ENCODE results near the gene MRPL52.
A peak's percentile ranks its signal among the peaks of the same experiment; 100 is the strongest.
"Not testable (repeated sequence)": the region's sequence is repeated elsewhere in the genome, so short reads cannot be mapped to it uniquely, and the experiment has no call there.

The MRPL52 gene

DNA sequence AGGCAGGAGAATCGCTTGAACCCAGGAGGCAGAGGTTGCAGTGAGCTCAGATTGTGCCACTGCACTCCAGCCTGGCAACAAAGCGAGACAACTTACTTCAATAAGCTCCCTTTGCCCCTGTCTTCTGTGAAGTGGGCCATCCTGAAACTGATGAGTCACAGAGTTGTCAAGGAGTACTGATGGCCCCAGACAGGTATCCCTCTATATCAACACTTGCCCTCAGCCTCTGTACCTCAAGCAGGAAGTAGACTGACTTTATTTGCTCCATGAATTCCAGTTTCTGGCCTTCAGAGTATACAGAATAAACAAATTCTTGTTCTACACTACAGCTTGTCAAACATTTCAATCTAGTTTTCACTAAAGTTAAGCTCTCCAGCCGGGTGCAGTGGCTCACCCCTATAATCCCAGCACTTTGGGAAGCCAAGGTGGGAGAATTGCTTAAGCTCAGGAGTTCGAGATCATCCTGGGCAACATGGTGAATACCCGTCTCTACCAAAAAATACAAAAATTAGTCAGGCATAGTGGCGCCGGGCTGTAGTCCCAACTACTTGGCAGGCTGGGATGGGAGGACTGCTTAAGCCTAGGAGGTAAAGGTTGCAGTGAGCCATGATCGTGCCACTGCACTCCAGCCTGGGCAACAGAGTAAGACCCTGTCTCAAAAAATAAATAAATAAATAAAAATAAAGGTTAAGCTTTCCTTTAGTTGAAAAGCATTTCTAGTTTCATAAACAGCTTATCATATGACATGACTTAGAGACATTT, 25.5 kb downstream of the MRPL52 start:
- DNase-seq (ENCODE audit: low read depth in 2 of 2): no peak

DNA sequence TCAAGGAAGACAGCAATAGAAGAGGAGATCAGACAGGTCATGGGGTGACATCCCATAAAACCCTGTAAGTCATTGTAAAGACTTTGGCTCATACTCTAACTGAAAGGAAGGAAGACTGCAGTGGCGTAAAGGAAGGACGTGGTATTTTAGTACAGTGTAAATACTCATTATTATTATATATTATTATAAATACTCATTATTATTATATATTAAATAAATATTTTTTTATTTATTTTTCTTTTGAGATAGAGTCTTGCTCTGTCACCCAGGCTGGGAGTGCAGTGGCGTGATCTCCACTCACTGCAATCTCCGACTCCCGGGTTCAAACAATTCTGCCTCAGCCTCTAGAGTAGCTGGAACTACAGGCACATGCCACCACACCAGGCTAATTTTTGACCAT, 26.7 kb downstream of the MRPL52 start:
- no peak for DNase-seq (ENCODE audit: low read depth in 2 of 2)

DNA sequence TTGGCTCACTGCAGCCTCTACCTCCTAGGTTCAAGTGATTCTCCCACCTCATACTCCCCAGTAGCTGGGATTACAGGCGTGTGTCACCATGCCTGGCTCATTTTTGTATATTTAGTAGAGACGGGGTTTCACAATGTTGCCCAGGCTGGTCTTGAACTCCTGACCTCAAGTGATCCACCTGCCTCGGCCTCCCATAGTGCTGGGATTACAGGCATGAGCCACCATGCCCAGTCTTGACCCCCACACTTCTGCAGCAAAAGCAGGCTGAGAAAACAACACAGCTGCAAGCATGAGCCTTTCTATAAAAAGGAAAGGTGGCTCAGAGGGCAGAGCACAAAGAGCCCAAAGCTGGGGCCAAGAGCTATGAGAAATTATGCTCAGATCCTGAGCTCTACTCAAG, 30.7 kb downstream of the MRPL52 start:
- DNase-seq (ENCODE audit: low read depth in 2 of 2): not testable (repeated sequence)

DNA sequence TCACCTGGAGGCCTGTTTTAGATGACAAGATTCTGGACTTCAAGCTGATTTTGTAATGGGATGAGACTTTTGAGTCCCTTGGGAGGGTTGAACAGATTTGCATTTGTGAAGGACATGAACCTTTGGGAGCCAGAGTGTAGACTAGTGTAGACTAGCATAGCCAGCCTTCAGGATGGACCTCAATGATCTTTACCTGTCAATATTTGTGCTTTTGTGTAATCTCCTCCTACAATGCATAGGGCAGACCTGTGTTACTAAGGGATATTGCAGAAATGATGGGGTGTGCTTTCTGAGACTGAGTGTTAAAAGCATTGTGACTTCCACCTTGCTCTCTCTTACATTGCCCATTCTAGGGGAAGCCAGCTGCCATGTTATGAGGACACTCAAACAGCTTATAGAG, 32.0 kb downstream of the MRPL52 start:
- no peak for DNase-seq (ENCODE audit: low read depth in 2 of 2)

DNA sequence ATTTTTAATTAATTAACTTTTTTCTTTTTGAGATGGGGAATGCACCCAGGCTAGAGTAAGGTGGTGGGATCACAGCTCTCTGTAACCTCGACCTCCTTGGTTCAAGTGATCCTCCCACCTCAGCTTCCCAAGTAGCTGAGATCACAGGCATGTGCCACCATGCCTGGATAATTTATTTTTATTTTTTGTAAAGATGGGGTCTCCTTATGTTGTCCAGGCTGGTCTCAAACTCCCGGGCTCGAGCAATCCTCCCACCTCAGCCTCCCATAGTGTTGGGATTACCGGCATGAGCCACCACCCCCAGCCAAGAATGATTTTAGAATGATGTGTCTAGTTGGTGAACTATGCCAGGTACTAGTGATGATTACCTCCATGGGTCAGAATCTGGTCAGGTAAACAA, 35.3 kb downstream of the MRPL52 start:
- DNase-seq (ENCODE audit: low read depth in 2 of 2): no peak

DNA sequence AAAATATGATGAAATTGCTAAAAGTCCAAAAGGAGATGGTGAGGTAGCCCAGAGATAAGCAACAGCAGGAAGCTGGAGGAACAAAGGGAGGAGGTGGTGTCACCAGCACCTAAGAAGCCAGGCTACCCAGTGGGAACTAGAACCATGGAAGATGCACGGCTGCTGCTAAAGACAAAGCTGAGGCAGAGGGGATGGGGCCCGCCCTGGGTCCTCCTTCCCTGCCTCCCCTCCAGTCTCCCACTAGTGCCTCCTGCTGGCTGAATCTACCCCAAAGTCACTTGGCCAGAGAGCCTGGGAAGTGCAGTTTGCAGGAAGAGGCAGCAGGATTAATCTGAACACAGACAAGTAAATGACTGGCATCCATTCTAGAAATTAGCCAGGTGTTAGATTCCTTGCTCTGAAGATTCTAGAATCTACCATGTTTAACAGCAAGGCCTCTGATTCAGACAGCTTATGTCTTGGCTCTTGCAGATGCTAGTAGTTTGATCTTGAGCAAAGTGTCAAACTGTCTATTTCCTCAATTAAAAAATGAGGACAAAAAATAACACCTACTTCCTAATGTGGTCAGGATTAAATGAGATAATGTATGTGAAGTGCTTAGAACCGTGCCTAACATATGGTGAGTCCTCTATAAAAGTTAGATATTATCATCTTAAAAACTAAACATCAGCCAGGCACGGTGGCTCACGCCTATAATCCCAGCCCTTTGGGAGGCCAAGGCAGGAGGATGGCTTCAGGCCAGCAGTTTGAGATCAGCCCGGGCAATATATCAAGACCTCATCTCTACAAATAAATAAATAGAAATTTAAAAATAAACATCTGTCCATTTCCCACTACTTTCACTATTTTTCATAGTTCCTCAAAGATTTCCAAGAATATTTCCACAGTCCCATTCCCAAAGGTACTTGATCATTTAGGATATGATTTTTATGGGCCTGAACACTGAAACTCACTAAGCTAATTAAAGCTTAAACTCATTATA, 36.0 kb downstream of the MRPL52 start:
- DNase-seq (ENCODE audit: low read depth in 2 of 2): no peak

DNA sequence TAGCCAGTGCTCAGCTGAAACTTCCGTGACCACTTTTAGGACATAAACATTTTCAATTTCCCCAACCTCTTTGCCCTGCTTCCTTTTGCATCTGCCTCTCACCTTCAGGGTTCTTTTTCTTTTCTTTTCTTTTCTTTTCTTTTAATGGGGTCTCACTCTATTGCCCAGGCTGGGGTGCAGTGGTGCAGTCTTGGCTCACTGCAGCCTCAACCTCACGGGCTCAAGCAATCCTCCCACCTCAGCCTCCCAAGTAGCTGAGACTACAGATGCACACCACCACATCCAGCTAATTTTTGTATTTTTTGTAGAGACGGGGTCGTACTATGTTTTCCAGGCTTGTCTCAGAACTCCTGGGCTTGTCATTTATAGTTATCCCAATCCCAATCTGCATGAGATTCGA, 37.2 kb downstream of the MRPL52 start:
- no peak for DNase-seq (ENCODE audit: low read depth in 2 of 2)

DNA sequence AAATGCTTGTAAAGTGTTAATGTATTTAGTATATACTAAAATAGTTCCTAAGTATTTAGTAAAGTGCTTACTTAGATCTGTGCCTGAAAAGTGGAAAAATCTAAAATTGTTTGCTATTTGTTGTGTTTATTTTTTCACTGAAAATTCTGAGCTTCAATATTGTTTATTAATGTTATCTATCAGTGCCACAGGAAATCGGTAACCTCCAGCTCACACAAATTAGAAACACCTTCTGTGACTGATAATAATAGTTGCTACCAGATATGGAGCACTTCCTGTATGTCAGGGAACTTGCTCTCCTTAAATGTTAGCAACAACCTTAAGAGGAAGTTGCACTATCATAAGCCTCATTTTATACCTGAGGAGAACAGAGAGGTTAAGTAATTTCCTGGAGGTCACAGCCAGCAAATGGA, 41.1 kb downstream of the MRPL52 start:
- no peak for DNase-seq (ENCODE audit: low read depth in 2 of 2)

DNA sequence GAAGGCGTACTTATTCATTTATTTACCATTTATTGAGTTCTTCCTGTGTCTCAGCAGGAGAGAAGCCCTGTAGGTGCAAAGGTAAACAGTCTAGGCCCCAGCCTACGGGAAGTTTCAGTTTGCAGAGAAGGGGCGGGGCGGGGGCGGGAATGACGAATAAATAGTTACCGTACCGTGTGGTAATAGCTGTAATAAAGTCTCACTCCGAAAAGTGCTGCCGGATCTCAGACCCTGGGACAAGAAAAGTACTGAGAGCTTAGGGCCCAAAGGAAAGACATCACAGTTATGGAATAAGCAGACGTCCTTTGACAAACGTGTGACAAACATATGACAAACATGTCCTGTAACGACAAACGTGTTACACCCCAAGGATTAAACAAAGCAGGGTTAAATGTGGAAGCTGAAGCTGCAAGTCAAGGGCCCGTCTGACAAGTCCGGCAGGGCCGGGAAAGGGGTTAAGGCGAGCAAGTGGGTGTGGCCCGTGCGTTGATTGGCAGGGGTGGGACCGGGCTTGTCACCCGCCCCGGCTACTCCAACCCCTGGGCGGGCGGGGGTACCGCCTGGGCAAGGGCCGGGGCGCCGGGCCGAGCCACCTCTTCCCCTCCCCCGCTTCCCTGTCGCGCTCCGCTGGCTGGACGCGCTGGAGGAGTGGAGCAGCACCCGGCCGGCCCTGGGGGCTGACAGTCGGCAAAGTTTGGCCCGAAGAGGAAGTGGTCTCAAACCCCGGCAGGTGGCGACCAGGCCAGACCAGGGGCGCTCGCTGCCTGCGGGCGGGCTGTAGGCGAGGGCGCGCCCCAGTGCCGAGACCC, 41.7 kb downstream of the MRPL52 start, which contains the start of gene LRP10:
Gene LRP10, plus strand, starts transcription at position 517 of the 809 bp plus-strand sequence. CDS start 564 bp downstream, outside the sequence.
- DNase-seq (ENCODE audit: low read depth in 2 of 2): peak; percentile 69 to 73

DNA sequence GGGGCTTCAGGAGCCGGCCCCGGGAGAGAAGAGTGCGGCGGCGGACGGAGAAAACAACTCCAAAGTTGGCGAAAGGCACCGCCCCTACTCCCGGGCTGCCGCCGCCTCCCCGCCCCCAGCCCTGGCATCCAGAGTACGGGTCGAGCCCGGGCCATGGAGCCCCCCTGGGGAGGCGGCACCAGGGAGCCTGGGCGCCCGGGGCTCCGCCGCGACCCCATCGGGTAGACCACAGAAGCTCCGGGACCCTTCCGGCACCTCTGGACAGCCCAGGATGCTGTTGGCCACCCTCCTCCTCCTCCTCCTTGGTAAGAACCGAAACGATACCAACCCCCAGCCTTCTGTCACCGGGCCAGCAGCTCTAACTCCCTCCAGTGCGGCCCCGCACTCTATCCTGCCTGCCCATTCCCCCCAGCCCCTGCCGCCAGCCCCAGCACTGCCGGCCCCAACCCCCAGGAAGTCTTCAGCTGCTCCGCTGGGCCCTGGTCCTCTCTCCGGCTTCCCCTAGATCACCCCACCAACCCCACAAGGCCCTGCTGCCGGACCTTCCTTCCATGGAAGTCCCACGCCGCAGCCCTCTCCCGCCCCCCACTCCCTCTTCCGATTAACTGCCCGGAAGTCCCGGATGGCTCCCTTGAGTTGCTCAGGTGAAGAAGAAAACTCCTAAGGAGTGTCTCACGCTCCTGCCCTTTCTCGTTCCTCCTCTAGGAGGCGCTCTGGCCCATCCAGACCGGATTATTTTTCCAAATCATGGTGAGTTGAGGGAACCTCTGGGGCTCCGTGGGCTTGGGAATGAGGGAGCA, 42.5 kb downstream of the MRPL52 start:
- DNase-seq (ENCODE audit: low read depth in 2 of 2): peak; percentile 51 to 65

DNA sequence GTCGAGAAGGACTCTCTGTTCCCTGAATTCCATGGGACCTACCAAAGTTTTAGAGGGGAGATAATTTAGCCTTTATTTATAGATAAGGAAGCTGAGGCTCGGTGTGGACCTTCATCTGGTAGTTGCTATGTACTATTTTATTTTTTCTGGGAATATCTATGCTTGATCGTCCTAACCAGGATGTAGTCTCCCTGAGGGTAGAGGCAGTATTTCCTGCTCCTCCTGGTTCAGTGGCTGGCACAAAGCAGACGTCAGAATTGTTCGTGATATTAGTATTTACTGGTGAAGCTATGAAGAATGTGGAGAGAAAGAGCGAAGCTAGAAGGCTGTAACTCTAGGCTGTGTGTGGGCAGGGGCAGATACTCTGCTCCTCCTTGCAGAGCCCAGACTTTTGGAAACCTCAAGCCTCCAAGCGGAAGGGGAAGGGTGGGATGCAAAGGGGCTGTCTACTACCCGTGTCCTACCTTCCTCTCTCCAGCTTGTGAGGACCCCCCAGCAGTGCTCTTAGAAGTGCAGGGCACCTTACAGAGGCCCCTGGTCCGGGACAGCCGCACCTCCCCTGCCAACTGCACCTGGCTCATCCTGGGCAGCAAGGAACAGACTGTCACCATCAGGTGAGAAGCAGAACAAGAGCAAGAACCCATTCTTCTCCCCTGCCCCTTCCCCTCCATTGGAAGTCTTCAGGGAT, 43.3 kb downstream of the MRPL52 start:
- no peak for DNase-seq (ENCODE audit: low read depth in 2 of 2)

DNA sequence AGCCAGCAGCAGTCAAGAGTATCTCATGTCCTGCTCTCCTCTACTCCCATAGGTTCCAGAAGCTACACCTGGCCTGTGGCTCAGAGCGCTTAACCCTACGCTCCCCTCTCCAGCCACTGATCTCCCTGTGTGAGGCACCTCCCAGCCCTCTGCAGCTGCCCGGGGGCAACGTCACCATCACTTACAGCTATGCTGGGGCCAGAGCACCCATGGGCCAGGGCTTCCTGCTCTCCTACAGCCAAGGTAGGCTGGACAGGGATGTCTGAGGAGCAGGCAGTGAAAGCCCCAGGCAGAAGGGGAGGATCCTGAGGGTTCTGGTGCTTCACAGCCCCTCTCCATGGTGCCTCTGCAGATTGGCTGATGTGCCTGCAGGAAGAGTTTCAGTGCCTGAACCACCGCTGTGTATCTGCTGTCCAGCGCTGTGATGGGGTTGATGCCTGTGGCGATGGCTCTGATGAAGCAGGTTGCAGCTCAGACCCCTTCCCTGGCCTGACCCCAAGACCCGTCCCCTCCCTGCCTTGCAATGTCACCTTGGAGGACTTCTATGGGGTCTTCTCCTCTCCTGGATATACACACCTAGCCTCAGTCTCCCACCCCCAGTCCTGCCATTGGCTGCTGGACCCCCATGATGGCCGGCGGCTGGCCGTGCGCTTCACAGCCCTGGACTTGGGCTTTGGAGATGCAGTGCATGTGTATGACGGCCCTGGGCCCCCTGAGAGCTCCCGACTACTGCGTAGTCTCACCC, 45.5 kb downstream of the MRPL52 start:
- no peak for DNase-seq (ENCODE audit: low read depth in 2 of 2)

DNA sequence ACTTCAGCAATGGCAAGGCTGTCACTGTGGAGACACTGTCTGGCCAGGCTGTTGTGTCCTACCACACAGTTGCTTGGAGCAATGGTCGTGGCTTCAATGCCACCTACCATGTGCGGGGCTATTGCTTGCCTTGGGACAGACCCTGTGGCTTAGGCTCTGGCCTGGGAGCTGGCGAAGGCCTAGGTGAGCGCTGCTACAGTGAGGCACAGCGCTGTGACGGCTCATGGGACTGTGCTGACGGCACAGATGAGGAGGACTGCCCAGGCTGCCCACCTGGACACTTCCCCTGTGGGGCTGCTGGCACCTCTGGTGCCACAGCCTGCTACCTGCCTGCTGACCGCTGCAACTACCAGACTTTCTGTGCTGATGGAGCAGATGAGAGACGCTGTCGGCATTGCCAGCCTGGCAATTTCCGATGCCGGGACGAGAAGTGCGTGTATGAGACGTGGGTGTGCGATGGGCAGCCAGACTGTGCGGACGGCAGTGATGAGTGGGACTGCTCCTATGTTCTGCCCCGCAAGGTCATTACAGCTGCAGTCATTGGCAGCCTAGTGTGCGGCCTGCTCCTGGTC, 46.1 kb downstream of the MRPL52 start:
- no peak for DNase-seq (ENCODE audit: low read depth in 2 of 2)

DNA sequence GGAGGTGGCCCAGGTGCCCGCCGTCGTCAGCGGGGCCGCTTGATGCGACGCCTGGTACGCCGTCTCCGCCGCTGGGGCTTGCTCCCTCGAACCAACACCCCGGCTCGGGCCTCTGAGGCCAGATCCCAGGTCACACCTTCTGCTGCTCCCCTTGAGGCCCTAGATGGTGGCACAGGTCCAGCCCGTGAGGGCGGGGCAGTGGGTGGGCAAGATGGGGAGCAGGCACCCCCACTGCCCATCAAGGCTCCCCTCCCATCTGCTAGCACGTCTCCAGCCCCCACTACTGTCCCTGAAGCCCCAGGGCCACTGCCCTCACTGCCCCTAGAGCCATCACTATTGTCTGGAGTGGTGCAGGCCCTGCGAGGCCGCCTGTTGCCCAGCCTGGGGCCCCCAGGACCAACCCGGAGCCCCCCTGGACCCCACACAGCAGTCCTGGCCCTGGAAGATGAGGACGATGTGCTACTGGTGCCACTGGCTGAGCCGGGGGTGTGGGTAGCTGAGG, 47.4 kb downstream of the MRPL52 start:
- DNase-seq (ENCODE audit: low read depth in 2 of 2): no peak

DNA sequence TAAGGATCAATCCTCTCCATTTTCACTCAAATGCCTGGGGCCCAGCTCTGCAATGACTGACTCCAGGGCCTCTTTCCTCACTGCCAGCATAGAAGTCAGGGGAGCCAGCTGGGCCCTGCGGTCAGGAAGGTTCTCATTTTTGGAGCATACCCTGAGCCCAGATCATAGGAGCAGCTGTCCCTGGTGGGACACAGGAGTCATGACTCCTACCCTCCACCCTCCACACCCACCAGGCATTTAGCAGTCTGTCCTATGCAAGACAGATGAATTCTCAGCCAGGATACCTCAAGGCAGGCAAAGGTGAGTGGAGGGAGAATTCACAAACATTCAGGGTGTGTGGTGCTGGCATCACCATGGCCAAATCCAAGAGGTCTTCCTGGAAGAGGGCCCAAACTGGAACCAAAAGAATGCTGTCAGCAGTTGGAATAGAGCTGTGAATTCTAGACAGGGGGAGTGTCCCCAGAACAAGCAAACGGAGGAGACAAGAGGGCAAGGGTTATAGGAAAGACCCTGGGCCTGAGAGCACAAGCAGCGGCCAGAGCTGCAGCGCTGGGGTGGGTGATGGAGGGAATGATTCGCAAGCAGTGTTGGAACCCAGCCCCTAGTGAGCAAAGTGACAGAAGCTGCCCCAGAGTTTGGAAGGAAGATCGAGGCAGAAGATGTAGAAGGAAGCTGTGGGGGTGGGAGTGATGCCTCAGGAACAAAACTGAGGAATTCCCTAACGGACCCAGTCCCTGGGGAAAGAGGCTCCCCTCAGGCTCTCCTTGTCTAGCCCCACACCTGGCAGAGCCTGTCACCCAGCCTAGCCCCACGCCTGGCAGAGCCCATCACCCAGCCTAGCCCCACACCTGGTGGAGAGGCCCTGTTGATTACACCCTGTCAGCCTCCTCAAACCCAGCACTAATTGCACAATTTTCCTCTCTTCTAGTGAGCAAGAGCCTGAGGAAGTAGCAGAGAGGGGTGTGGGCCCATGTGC, 48.9 kb downstream of the MRPL52 start:
- no peak for DNase-seq (ENCODE audit: low read depth in 2 of 2)

DNA sequence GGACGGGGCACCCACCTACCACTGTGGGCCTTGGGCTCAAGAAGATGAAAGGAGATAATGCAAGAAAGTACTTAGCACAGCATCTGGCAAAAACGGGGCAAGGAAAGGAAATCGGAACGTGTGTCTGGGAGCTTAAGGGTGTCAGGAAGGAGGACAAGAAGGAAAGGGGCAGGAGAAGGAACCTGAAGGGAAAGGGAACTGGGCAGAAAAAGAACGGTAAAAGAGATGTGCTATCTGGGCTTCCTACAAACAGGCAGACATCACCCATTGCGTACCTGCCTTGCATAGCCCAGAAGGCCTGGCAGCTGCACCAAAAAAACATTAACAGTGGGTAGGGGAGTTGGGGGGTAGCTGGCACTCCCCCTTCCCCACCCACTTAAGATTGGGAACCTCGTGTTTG, 52.4 kb downstream of the MRPL52 start:
- DNase-seq (ENCODE audit: low read depth in 2 of 2): no peak

DNA sequence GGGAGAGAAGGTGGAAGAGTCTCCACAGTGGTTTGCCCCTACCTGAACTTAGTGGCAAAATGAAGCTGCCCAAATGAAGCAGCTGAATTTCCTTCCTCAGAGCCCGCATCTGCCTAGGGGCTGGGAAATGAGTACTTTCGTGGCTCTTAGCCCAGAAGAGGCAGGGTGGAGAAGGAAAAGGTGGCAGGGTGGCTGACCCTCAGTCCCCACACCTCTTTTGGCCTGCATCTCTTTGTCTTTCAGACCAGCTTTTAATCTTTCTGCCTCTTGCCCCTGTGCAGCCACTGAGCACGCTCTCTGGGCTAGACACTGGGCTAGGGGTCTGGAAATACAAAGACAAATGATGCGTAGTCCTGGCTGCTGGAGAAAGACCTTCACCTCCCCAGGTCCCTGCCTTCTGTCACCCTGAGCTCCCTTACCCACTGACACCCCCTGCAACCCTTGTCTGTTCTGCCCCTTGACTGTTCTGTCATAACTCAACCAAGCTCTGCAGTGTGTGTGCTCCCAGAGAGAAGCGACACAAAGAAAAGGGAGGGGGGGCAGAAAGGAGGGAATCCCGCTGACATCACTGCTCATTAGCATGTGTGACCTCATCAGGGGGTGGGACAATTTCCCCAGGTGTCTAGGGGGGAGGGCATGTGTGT, 53.0 kb downstream of the MRPL52 start:
- DNase-seq (ENCODE audit: low read depth in 2 of 2): no peak

Data from stimulated activated CD8-positive, alpha-beta memory T cell treated with anti-CD3 and anti-CD28 coated beads, Interleukin-2, amount 100 ng/mL, for 48 hours (primary cell).